ENCODE data around the gene SCMH1.

- no peak for TF ChIP-seq GABPA (IDR thresholded peaks at IDR 0.05 in 1 of 2, conservative IDR thresholded peaks at IDR 0.05 in 1 of 2)
- TF ChIP-seq CTCF (IDR thresholded peaks at IDR 0.05; ENCODE audit: low read depth, low read length, missing input control) = no peak
- no peak for TF ChIP-seq ATF3 (IDR thresholded peaks at IDR 0.05)
- TF ChIP-seq SP1 (IDR thresholded peaks at IDR 0.05) = no peak
- no peak for TF ChIP-seq TAF1 (conservative IDR thresholded peaks at IDR 0.05)
- no peak for TF ChIP-seq FOXA1 (IDR thresholded peaks at IDR 0.05)
- no peak for TF ChIP-seq JUND (IDR thresholded peaks at IDR 0.05)
- no peak for TF ChIP-seq YY1 (IDR thresholded peaks at IDR 0.05)
- no peak for TF ChIP-seq FOXA2 (IDR thresholded peaks at IDR 0.05)
- TF ChIP-seq MAX (IDR thresholded peaks at IDR 0.05) = no peak
- TF ChIP-seq RAD21 (IDR thresholded peaks at IDR 0.05) = no peak
Observed at GRCh38 chr1:41242342-41243078, 404 bp upstream of the SCMH1 start.
